Neutrophil (primary cell): Measurements from ENCODE around the gene PTPRJ.

Experiments used
- H3K27ac ChIP-seq: fragments of 200-600 bp; sonication (generic); 2 replicates; pipeline ENCODE4 v1.5.1; 2016; ENCODE audit warnings: mild to moderate bottlenecking, moderate library complexity
- H3K27me3 ChIP-seq: fragments of 200-600 bp; sonication (generic); 2 replicates; pipeline ENCODE4 v1.6.0; 2016; ENCODE audit warnings: mild to moderate bottlenecking
- H3K36me3 ChIP-seq: fragments of 200-600 bp; sonication (generic); 2 replicates; pipeline ENCODE4 v1.5.1; 2017
- H3K4me1 ChIP-seq, 2 experiments: fragments of 200-600 bp in 1 of 2; sonication (generic) in 1 of 2; 1 replicate in 1 of 2; 2 replicates in 1 of 2; pipeline versions ENCODE4 v1.5.1 to v1.6.1; 2013 to 2016; ENCODE audit warnings: low read depth in 1 of 2, low read length in 1 of 2, mild to moderate bottlenecking in 1 of 2, moderate library complexity in 1 of 2; ENCODE audit not compliant: control insufficient read depth in 1 of 2, insufficient read depth in 1 of 2
- H3K4me3 ChIP-seq, 2 experiments: fragments of 200-600 bp in 1 of 2; sonication (generic) in 1 of 2; 1 replicate in 1 of 2; 2 replicates in 1 of 2; pipeline ENCODE4 v1.5.1; 2013 to 2016; ENCODE audit warnings: low read depth in 1 of 2, low read length in 1 of 2, mild to moderate bottlenecking in 1 of 2, moderate library complexity in 1 of 2
- H3K9me3 ChIP-seq: fragments of 200-600 bp; sonication (generic); 2 replicates; pipeline ENCODE4 v1.5.1; 2016
- TF ChIP-seq, protein P1 (sequence below): fragments of 200-600 bp; sonication (generic); IDR thresholded peaks from 2 replicates; pipeline ENCODE4 v1.5.1; 2016; ENCODE audit warnings: antibody characterized with exemption

Gene PTPRJ

DNA sequence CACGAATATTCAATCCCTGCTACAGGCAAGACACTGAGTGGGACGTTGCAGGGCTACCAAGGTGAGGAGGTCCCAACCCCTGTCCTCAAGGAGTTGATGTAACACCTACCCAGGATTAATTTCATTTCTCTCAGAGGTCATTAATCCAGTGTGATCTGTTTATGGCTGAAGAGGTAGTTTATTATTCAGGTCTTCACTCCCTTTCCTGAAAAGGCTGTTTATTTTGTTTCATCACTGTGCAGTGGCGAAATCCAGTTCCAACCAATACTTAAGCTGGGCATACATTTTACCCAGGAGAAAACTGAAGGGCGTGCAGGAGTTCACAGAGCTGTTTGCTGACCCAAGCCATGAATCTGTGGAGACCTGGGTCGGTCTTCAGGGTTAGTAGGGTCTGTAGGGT lies 2.7 kb upstream of the PTPRJ start:
- H3K4me1 ChIP-seq = peaks cover 72 to 74% of the 10 kb centered on the region in 2 experiments
- H3K9me3 ChIP-seq = no peaks in the 10 kb centered on the region

DNA sequence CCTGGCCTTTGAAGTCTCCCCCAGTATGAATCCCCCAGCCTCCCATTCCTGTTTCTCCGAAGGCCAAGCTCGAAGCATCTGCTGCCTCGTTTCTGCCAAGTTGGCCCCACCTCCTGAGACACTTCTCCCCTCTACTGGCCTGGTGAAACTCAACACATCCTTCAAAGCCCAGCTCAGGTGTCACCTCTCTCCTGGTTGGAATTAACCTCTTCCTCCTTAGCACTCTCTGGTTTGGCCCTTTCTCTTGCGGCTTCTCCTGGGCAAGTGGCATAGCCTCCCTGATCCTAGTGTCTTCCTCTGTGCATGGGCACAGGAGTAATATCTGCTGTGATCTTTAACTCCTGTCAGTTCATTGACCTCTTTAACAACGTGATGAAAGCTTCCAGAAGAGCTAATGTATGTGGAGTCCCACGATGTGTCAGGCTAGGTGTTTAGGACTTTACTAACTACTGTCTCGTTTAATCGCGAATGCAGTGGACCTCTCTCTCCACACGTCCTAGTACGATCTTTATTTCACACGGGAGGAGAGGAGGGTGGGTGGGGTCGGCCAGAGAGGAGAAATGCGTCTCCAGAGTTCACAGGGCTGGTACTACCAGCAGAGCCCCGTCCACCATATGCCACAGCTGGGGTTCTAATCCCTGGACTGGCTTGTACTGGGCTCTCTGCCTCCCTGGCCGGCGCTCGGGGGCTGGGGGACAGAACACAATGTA lies 826 bp upstream of the PTPRJ start:
- H3K4me1 ChIP-seq = peaks cover 75% of the 10 kb centered on the region in 2 experiments
- H3K4me3 ChIP-seq = peak overlapping the region; percentile 61 to 69

More for the DNA sequence above, 2.7 kb upstream of the PTPRJ start:
- TF ChIP-seq, protein P1, sequence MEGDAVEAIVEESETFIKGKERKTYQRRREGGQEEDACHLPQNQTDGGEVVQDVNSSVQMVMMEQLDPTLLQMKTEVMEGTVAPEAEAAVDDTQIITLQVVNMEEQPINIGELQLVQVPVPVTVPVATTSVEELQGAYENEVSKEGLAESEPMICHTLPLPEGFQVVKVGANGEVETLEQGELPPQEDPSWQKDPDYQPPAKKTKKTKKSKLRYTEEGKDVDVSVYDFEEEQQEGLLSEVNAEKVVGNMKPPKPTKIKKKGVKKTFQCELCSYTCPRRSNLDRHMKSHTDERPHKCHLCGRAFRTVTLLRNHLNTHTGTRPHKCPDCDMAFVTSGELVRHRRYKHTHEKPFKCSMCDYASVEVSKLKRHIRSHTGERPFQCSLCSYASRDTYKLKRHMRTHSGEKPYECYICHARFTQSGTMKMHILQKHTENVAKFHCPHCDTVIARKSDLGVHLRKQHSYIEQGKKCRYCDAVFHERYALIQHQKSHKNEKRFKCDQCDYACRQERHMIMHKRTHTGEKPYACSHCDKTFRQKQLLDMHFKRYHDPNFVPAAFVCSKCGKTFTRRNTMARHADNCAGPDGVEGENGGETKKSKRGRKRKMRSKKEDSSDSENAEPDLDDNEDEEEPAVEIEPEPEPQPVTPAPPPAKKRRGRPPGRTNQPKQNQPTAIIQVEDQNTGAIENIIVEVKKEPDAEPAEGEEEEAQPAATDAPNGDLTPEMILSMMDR = no peak
- peak overlapping the region; percentile 35 for H3K27ac ChIP-seq
- H3K4me3 ChIP-seq = no peak overlapping the region
- no peaks in the 10 kb centered on the region for H3K36me3 ChIP-seq
- no peaks in the 10 kb centered on the region for H3K27me3 ChIP-seq

DNA sequence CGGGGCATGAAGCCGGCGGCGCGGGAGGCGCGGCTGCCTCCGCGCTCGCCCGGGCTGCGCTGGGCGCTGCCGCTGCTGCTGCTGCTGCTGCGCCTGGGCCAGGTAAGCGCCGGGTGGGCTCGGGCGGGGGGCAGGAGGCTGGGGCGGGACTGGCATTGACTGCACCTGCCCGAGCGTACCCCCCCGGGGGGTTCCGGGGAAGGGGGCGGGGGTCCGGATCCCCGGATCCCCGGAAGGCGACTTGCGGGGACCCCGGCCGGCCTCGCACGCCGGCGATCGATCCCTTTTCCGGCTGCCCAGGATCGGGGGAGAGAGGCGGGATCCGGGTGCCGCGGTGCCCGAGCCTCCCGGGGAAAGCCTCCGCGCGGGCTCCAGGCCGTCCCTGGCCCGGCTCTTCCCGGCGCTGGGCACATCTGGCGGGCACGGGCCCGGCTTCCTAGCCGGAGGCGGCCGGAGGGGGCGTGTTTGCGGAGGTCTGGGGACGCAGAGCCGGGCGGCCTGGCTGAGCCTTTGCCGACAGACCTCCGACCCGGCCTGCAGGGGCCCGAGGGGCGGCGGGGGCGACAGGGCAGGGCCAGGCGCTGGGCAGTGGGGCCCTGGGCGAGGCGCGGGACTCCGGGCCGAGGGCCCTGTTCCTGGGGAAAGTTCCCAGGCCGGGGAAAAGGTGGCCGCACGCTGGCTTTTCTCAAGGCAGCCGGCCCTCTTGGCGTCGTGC lies 705 bp downstream of the PTPRJ start:
- H3K4me1 ChIP-seq = peaks cover 76 to 78% of the 10 kb centered on the region in 2 experiments
- no peaks in the 10 kb centered on the region for H3K27me3 ChIP-seq
- no peaks in the 10 kb centered on the region for H3K9me3 ChIP-seq
- peak overlapping the region; percentile 92 for H3K27ac ChIP-seq
- H3K4me3 ChIP-seq = peak overlapping the region; percentile 69 to 93
- no peaks in the 10 kb centered on the region for H3K36me3 ChIP-seq
- TF ChIP-seq, protein P1 = no peak

More for the DNA sequence above, 826 bp upstream of the PTPRJ start:
- no peaks in the 10 kb centered on the region for H3K9me3 ChIP-seq
- TF ChIP-seq, protein P1 = no peak
- peak overlapping the region; percentile 92 for H3K27ac ChIP-seq
- no peaks in the 10 kb centered on the region for H3K27me3 ChIP-seq
- H3K36me3 ChIP-seq = no peaks in the 10 kb centered on the region

DNA sequence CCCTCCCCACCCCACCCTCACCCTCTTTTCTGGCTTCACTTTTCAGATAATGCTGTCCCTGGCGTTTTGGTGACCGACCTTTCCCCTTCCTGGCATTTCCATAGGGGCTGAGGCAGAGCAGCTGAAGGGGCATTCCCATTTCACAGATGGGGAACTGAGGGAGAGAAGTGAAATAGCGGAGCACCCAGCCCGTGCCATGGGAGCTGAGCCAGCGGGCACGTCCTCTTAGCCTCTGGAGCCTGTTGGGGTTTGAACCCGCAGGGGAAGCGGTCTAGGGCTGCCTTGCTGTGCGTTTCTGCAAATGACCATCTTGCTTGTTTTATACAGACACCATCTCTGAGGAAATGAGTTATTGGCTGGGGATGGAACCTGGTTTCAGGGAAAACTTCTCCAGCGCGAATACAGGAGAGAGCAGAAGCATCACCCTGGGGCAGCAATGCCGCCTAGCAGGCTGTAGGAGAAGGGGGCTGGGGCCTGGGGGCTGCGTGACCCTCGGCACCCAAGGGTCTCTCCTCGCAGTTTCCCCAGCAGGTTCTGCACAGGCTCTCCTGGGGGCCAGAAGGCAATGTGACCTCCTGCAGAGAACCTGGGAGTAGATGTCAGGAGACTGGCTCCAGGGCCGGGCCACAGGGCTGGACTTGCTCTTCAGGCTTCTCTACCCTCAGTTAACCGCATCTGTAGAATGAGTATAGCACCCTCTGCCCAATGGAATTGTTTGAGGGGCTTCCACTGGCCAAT lies 1.5 kb downstream of the PTPRJ start:
- no peaks in the 10 kb centered on the region for H3K36me3 ChIP-seq
- peak overlapping the region; percentile 69 to 93 for H3K4me3 ChIP-seq
- TF ChIP-seq, protein P1 = no peak
- peak overlapping the region; percentile 92 for H3K27ac ChIP-seq
- no peaks in the 10 kb centered on the region for H3K27me3 ChIP-seq
- peaks cover 84% of the 10 kb centered on the region in 2 experiments for H3K4me1 ChIP-seq
- H3K9me3 ChIP-seq = no peaks in the 10 kb centered on the region

DNA sequence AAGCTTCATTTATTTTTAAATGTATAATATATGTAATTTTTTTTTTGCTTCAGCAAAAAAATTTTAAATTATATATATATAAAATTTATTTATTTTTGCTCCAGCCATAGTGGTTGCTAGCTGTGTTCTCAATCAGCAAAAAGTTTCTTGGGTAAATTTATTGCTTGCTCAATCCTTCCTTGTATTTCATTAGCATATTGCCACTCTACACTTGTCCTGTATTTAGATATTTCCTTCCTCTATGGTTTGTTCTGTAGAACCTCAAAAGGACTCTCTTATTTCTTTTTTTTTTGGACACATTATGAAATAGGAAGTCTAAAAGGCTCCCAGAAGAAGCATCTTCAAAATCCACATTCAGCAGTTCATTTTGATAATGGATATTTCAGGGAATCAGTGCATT lies 2.3 kb downstream of the PTPRJ start:
- Histone ChIP-seq H3K4me1 (peaks cover 86 to 87% of the 10 kb centered on the region in 2 experiments), H3K27me3 (no peaks in the 10 kb centered on the region), H3K36me3 (no peaks in the 10 kb centered on the region), H3K4me3 (peak overlapping the region; percentile 69 to 93), H3K27ac (peak overlapping the region; percentile 92), H3K9me3 (no peaks in the 10 kb centered on the region)
- TF ChIP-seq, protein P1 = no peak
